ENCODE results near the gene DNAJC21. TPM values are rescaled to one million over a fixed set of nuclear protein-coding genes. Genes with fewer than 3 reads are reported as not detected.

DNAJC21 gene
- total RNA-seq, 2 experiments from 2014 or later = 47.9 to 50.4 TPM

- H3K27ac ChIP-seq (ENCODE audit: low read depth in 1 of 2, low read length in 2 of 2) = no peak overlapping the region
- H3K4me3 ChIP-seq (ENCODE audit: low read length) = no peak overlapping the region
- Mint-ChIP-seq H3K27ac (no peak overlapping the region), H3K36me3 (ENCODE audit: low read depth) (no peaks in the 10 kb centered on the region), H3K4me3 (no peak overlapping the region), H3K9me3 (no peaks in the 10 kb centered on the region), H3K27me3 (no peaks in the 10 kb centered on the region), H3K4me1 (ENCODE audit: low read depth) (no peaks in the 10 kb centered on the region)
- POLR2A ChIA-PET = no interaction called here
- no peak for TF ChIP-seq CTCF (IDR thresholded peaks at IDR 0.05)
- ATAC-seq (ENCODE audit: poor library complexity) (no peak), DNase-seq (no peak)
- intact Hi-C loops (cut with DNase I, micrococcal nuclease) = loop anchor here in 1 of 2 experiments (5.0 kb wide), 1 partner anchor 422 kb away; no protein-coding TSS in a partner anchor
- no peaks in the 10 kb centered on the region for H3K4me1 ChIP-seq (ENCODE audit: insufficient read depth, low read length)
- CTCF ChIA-PET = no interaction called here
- no peaks in the 10 kb centered on the region for H3K9me3 ChIP-seq (ENCODE audit: control insufficient read depth in 1 of 2, insufficient read depth in 1 of 2, low read length in 2 of 2)
- no peaks in the 10 kb centered on the region for H3K36me3 ChIP-seq (ENCODE audit: insufficient read depth, low read length)
- no peaks in the 10 kb centered on the region for H3K27me3 ChIP-seq (ENCODE audit: control insufficient read depth in 1 of 2, insufficient read depth in 2 of 2, low read length in 2 of 2)
Measured at GRCh38 chr5:34894716-34895115, 34.6 kb upstream of the DNAJC21 start.

DNA sequence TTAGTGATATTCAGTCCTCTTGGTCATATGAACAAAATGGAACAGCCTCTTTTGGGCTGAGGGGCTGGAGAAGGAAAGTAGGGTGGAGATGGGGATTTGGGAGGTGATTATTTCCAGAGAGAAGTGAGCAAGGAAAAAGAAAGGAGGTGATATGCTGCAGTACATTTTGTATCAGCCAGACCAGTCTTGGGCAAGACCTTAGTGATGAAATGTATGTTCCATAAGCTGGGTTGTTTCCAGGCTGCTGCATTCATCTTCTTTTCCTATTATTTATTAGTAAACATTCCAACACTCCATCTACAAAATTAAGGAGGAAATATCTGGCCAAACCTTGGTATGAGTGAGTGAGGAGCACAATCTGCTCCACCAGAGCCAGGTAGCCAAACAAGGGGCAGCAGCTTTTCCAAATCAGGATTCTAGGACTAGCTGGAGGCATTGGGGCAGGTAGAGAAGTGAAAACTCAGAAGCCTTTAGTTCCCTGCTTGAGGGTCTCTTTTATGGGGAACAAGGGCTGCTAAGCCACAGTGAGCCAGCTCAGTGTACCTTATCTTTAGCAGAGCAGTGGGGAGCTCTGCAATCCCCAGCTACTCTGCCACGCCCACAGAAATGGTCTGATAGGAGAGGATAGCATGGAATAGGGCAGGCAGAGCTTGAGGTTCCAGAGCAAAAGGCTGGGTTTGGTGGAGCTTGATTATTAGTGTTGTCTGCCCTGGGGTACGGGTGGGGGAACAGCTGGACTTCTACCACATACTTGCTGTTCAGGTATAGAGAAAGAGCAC lies 33.5 kb upstream of the DNAJC21 start:
- no peaks in the 10 kb centered on the region for H3K9me3 Mint-ChIP-seq
- H3K36me3 Mint-ChIP-seq (ENCODE audit: low read depth) = no peaks in the 10 kb centered on the region
- DNase-seq = no peak
- H3K27me3 Mint-ChIP-seq = no peaks in the 10 kb centered on the region
- no peaks in the 10 kb centered on the region for H3K4me1 ChIP-seq (ENCODE audit: insufficient read depth, low read length)
- intact Hi-C loops (cut with DNase I, micrococcal nuclease) = loop anchor here in 1 of 2 experiments (5.0 kb wide), 1 partner anchor 424 kb away; no protein-coding TSS in a partner anchor
- no peak overlapping the region for H3K4me3 Mint-ChIP-seq
- no peaks in the 10 kb centered on the region for H3K4me1 Mint-ChIP-seq (ENCODE audit: low read depth)
- H3K9me3 ChIP-seq (ENCODE audit: control insufficient read depth in 1 of 2, insufficient read depth in 1 of 2, low read length in 2 of 2) = no peaks in the 10 kb centered on the region
- ChIA-PET CTCF (no interaction called here), POLR2A (no interaction called here)
- no peak for ATAC-seq (ENCODE audit: poor library complexity)
- no peak for TF ChIP-seq CTCF (IDR thresholded peaks at IDR 0.05)
- no peak overlapping the region for H3K4me3 ChIP-seq (ENCODE audit: low read length)
- H3K27ac ChIP-seq (ENCODE audit: low read depth in 1 of 2, low read length in 2 of 2) = no peak overlapping the region
- no peaks in the 10 kb centered on the region for H3K27me3 ChIP-seq (ENCODE audit: control insufficient read depth in 1 of 2, insufficient read depth in 2 of 2, low read length in 2 of 2)
- H3K27ac Mint-ChIP-seq = no peak overlapping the region
- no peaks in the 10 kb centered on the region for H3K36me3 ChIP-seq (ENCODE audit: insufficient read depth, low read length)

DNA sequence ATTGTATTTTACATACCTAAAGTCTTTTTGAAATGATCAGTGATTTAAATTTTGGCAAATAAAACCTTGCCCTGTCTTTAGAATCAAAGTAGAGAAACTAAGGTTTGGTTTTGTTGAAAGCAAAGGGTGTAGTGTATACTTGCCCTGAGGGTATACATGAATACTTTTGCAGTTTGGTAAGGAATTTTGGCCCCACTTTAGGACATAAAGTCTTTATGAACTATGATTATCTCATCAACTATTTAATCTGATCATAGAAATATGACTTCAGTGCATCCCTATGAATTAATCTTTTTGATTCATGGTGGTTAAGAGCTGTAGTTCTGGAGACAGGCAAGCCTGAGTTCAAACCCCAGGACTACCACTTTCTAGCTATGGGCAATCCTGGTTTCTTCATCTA lies 31.7 kb upstream of the DNAJC21 start:
- Histone ChIP-seq H3K9me3 (ENCODE audit: control insufficient read depth in 1 of 2, insufficient read depth in 1 of 2, low read length in 2 of 2) (no peaks in the 10 kb centered on the region), H3K4me1 (ENCODE audit: insufficient read depth, low read length) (no peaks in the 10 kb centered on the region), H3K27me3 (ENCODE audit: control insufficient read depth in 1 of 2, insufficient read depth in 2 of 2, low read length in 2 of 2) (no peaks in the 10 kb centered on the region), H3K36me3 (ENCODE audit: insufficient read depth, low read length) (no peaks in the 10 kb centered on the region), H3K27ac (ENCODE audit: low read depth in 1 of 2, low read length in 2 of 2) (no peak overlapping the region), H3K4me3 (ENCODE audit: low read length) (no peak overlapping the region)
- intact Hi-C loops (cut with DNase I, micrococcal nuclease) = loop anchor here (1.0 to 5.0 kb wide), 4 partner anchors 374 to 425 kb away; no protein-coding TSS in a partner anchor
- Mint-ChIP-seq H3K4me3 (no peak overlapping the region), H3K27ac (no peak overlapping the region), H3K9me3 (no peaks in the 10 kb centered on the region), H3K4me1 (ENCODE audit: low read depth) (no peaks in the 10 kb centered on the region), H3K36me3 (ENCODE audit: low read depth) (no peaks in the 10 kb centered on the region), H3K27me3 (no peaks in the 10 kb centered on the region)
- ChIA-PET POLR2A (interaction anchor here (1.2 kb wide), 1 partner anchor 18 kb away, joined by 3 read pairs; the partner anchor contains the start of genes BRIX1 and RAD1), CTCF (interaction anchor here (0.7 to 2.4 kb wide), 7 partner anchors 17 to 411 kb away, joined by 3 to 12 read pairs (median 3); partner anchors contain the start of gene RAD1)
- no peak for ATAC-seq (ENCODE audit: poor library complexity)
- no peak for TF ChIP-seq CTCF (IDR thresholded peaks at IDR 0.05)
- no peak for DNase-seq

Measured in CD4-positive, alpha-beta T cell (primary cell).